ENCODE measurements around the gene MRPL24. TPM values are rescaled to one million over a fixed set of nuclear protein-coding genes. Genes with fewer than 3 reads are reported as not detected.

Gene MRPL24
- total and polyA plus RNA-seq, 2 of the 8 experiments (the other 6 are each of a cell fraction or from before 2014, with no cell fraction given), result 29.7 to 35.2 TPM

DNA sequence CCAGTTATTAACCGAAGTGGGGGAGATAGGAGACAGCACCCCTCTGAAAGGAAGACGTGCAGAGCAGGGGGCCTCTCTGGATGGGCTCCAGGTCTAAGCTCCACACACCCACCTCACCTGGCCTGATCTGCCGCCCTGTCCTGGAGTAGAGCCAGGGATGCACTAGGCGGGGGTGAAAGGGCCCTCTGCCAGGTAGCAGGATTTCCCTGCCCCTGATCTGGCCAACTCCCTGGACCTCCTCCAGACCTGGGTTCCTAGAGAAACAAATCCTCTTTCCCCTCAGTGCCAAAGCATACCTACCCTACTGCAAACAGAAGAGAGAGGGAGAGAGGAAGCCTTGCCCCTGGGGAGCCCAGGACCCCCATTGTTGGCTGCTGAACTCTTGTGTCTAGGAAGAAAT lies 37.6 kb downstream of the MRPL24 start:
- Histone ChIP-seq H3K4me1 (replicated peaks in 1 of 4; ENCODE audit: control insufficient read depth in 3 of 4, insufficient read depth in 4 of 4, low read length in 3 of 4) (peaks cover 15 to 32% (median 22%) of the 10 kb centered on the region in 4 experiments), H3K4me3 (ENCODE audit: extremely low read depth in 1 of 4, insufficient read depth in 2 of 4, low read depth in 3 of 4, low read length in 4 of 4) (peak overlapping the region; percentile 50 to 80 (median 70); a peak in 5 of 8 replicates), H2AFZ (ENCODE audit: low read length) (no peak overlapping the region), H3K27me3 (replicated peaks in 1 of 4; ENCODE audit: control insufficient read depth in 3 of 4, extremely low read depth in 1 of 4, insufficient read depth in 3 of 4, low read length in 3 of 4) (peaks cover 0 to 19% (median 8%) of the 10 kb centered on the region in 4 experiments; a peak in 4 of 7 replicates), H3K9me3 (ENCODE audit: insufficient read depth in 2 of 2, low read depth in 1 of 2, low read length in 1 of 2) (no peaks in the 10 kb centered on the region), H3K79me1 (ENCODE audit: low read depth, low read length) (peaks cover 4% of the 10 kb centered on the region; the same call in 1 of the 2 replicates), H2BK15ac (ENCODE audit: low read length) (no peak overlapping the region), H2BK12ac (ENCODE audit: low read depth, low read length) (no peak overlapping the region), H2BK120ac (replicated peaks; ENCODE audit: low read depth, low read length) (no peak overlapping the region), H4K5ac (ENCODE audit: insufficient read length, low read depth, low read length) (no peak overlapping the region), H3K14ac (ENCODE audit: insufficient read length) (no peak overlapping the region), H4K8ac (ENCODE audit: extremely low read depth, insufficient read depth, low read length) (no peak overlapping the region), H4K20me1 (replicated peaks in 1 of 2; ENCODE audit: control insufficient read depth in 1 of 2, insufficient read depth in 2 of 2, low read length in 2 of 2) (peaks cover 6 to 14% of the 10 kb centered on the region in 2 experiments), H3K23ac (ENCODE audit: insufficient read length) (no peak overlapping the region), H2AK5ac (ENCODE audit: low read depth, low read length) (no peak overlapping the region), H2BK20ac (ENCODE audit: low read length) (no peak overlapping the region), H3K27ac (ENCODE audit: low read depth, low read length) (no peak overlapping the region), H3K9ac (replicated peaks in 1 of 4; ENCODE audit: extremely low read depth in 1 of 4, low read depth in 3 of 4, low read length in 3 of 4) (no peak overlapping the region), H4K91ac (replicated peaks; ENCODE audit: insufficient read length, low read length) (no peak overlapping the region), H2BK5ac (ENCODE audit: low read depth, low read length) (no peak overlapping the region), H3K4me2 (ENCODE audit: insufficient read depth in 1 of 2, low read depth in 2 of 2, low read length in 2 of 2) (peak overlapping the region; percentile 77 to 94), H3K18ac (ENCODE audit: extremely low read depth, low read length) (peak overlapping the region; percentile 24; the same call in 1 of the 2 replicates), H3K23me2 (ENCODE audit: low read depth, low read length) (peaks cover 31% of the 10 kb centered on the region; the same call in 1 of the 2 replicates), H3K36me3 (ENCODE audit: control insufficient read depth in 2 of 4, insufficient read depth in 4 of 4, low read length in 3 of 4) (peaks cover 14 to 38% (median 26%) of the 10 kb centered on the region in 4 experiments), H3K4ac (replicated peaks; ENCODE audit: insufficient read length, low read depth, low read length) (no peak overlapping the region), H3K79me2 (ENCODE audit: control insufficient read depth in 1 of 2, insufficient read depth in 2 of 2, low read length in 2 of 2) (peaks cover 7 to 24% of the 10 kb centered on the region in 2 experiments; a peak in 2 of 4 replicates), H3K56ac (replicated peaks; ENCODE audit: insufficient read length, low read depth, low read length) (no peak overlapping the region)
- WGBS, 2 experiments (ENCODE audit: extremely low coverage in 1 of 2, insufficient coverage in 1 of 2, insufficient read length in 1 of 2, insufficient replicate concordance in 2 of 2, low coverage in 1 of 2, low lambda C conversion rate in 2 of 2, missing lambda C conversion rate in 1 of 2), result 82% methylated on average over 4 of the region's 4 CpGs; no CpG with 5 or more reads in 1 of the 2 experiments
- DNase-seq (ENCODE audit: low read depth in 1 of 2, low spot score in 2 of 2), result no peak
- ChIA-PET CTCF (ENCODE audit: partially characterized antibody) (interaction anchor here (1.1 to 66.0 kb wide), 8 partner anchors 2 to 190 kb away, joined by 3 to 4284 read pairs (median 4); partner anchors contain the start of genes CRABP2, HDGF, ISG20L2 and METTL25B), POLR2A (ENCODE audit: partially characterized antibody) (interaction anchor here (1.4 to 16.9 kb wide), 4 partner anchors 10 to 35 kb away, joined by 4 to 530 read pairs (median 100); partner anchors contain the start of genes ISG20L2, METTL25B and NES)
- no peak for TF ChIP-seq EZH2 (IDR thresholded peaks at IDR 0.05; ENCODE audit: low read depth, low read length, severe bottlenecking)
- no peak for TF ChIP-seq CHD2 (IDR thresholded peaks at IDR 0.05; ENCODE audit: low read length)
- TF ChIP-seq SUZ12 (IDR thresholded peaks at IDR 0.05; ENCODE audit: low read length), result no peak
- no peak for TF ChIP-seq SAP30 (IDR thresholded peaks at IDR 0.05; ENCODE audit: insufficient read depth, insufficient replicate concordance, low read length)
- TF ChIP-seq RXRA (IDR thresholded peaks at IDR 0.05; ENCODE audit: insufficient read depth, low read depth, low read length), result no peak
- TF ChIP-seq TCF12 (IDR thresholded peaks at IDR 0.05; ENCODE audit: low read depth, low read length), result no peak
- no peak for TF ChIP-seq SP4 (IDR thresholded peaks at IDR 0.05; ENCODE audit: low read length)
- TF ChIP-seq, protein P1, sequence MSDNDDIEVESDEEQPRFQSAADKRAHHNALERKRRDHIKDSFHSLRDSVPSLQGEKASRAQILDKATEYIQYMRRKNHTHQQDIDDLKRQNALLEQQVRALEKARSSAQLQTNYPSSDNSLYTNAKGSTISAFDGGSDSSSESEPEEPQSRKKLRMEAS (IDR thresholded peaks at IDR 0.05), result no peak
- no peak for TF ChIP-seq CEBPB (IDR thresholded peaks at IDR 0.05; ENCODE audit: low read depth, low read length)
- FAIRE-seq, result no peak

Data from H1 (cell line).